HG03060 (cell line): Measurements from ENCODE around the gene TCF4.

Experiments used
- ATAC-seq: cut with Tn5 transposase; IDR thresholded peaks from one replicate; pipeline ENCODE4 v1.9.1; 2021; ENCODE audit warnings: low read depth, moderate number of reproducible peaks; ENCODE audit not compliant: unreplicated experiment

The TCF4 gene

GRCh38 chr18:55316486-55317184 is 271.4 kb downstream of the TCF4 start:
- ATAC-seq = no peak

- no peak for ATAC-seq
These were observed 273.3 kb downstream of the TCF4 start for GRCh38 chr18:55314615-55315237.

GRCh38 chr18:55314031-55314430 is 274.0 kb downstream of the TCF4 start:
- no peak for ATAC-seq

- no peak for ATAC-seq
These were observed 277.1 kb downstream of the TCF4 start for GRCh38 chr18:55310863-55311262.

- ATAC-seq = no peak
These were observed 277.8 kb downstream of the TCF4 start for GRCh38 chr18:55310044-55310676.

GRCh38 chr18:55309249-55309648 is 278.7 kb downstream of the TCF4 start:
- ATAC-seq = no peak

GRCh38 chr18:55307505-55307904 is 280.5 kb downstream of the TCF4 start:
- ATAC-seq = peak; percentile 33

GRCh38 chr18:55306359-55307024 is 281.5 kb downstream of the TCF4 start:
- no peak for ATAC-seq

- no peak for ATAC-seq
These were observed 285.7 kb downstream of the TCF4 start for GRCh38 chr18:55302167-55302833.

- ATAC-seq = no peak
These were observed 286.2 kb downstream of the TCF4 start for GRCh38 chr18:55301824-55302166.

GRCh38 chr18:55300936-55301531 is 287.0 kb downstream of the TCF4 start:
- ATAC-seq = no peak

GRCh38 chr18:55300421-55300935 is 287.5 kb downstream of the TCF4 start:
- no peak for ATAC-seq

- ATAC-seq = no peak
These were observed 291.2 kb downstream of the TCF4 start for GRCh38 chr18:55296778-55297177.

GRCh38 chr18:55296115-55296514 is 291.9 kb downstream of the TCF4 start:
- no peak for ATAC-seq

- ATAC-seq = no peak
These were observed 297.1 kb downstream of the TCF4 start for GRCh38 chr18:55290898-55291297.

GRCh38 chr18:55289775-55290174 is 298.2 kb downstream of the TCF4 start:
- no peak for ATAC-seq

GRCh38 chr18:55289048-55289447 is 298.9 kb downstream of the TCF4 start:
- ATAC-seq = no peak

GRCh38 chr18:55287935-55288868 is 299.8 kb downstream of the TCF4 start:
- no peak for ATAC-seq

- ATAC-seq = no peak
These were observed 300.7 kb downstream of the TCF4 start for GRCh38 chr18:55287149-55287806.
